ENCODE data around the gene SLC22A31. TPM values are rescaled to one million over a fixed set of nuclear protein-coding genes. Genes with fewer than 3 reads are reported as not detected.

Gene SLC22A31
- total RNA-seq, 1 donor = not detected

GRCh38 chr16:89159850-89160354 is 40.4 kb downstream of the SLC22A31 start:
- Histone ChIP-seq H3K27me3 (ENCODE audit: insufficient read depth, low read length) (no peaks in the 10 kb centered on the region), H3K9me3 (ENCODE audit: low read depth, low read length) (no peaks in the 10 kb centered on the region), H3K4me1 (ENCODE audit: insufficient read depth, low read length) (no peaks in the 10 kb centered on the region), H3K4me3 (ENCODE audit: low read length) (no peak overlapping the region)

- no peaks in the 10 kb centered on the region for H3K27me3 ChIP-seq (ENCODE audit: insufficient read depth, low read length)
- H3K4me3 ChIP-seq (ENCODE audit: low read length) = no peak overlapping the region
- H3K9me3 ChIP-seq (ENCODE audit: low read depth, low read length) = no peaks in the 10 kb centered on the region
- H3K4me1 ChIP-seq (ENCODE audit: insufficient read depth, low read length) = no peaks in the 10 kb centered on the region
Measured at GRCh38 chr16:89159066-89159849, 41.1 kb downstream of the SLC22A31 start.

- Histone ChIP-seq H3K27me3 (ENCODE audit: insufficient read depth, low read length) (no peaks in the 10 kb centered on the region), H3K9me3 (ENCODE audit: low read depth, low read length) (no peaks in the 10 kb centered on the region), H3K4me3 (ENCODE audit: low read length) (no peak overlapping the region), H3K4me1 (ENCODE audit: insufficient read depth, low read length) (no peaks in the 10 kb centered on the region)
Measured at GRCh38 chr16:89157778-89158177, 42.6 kb downstream of the SLC22A31 start.

GRCh38 chr16:89156740-89157645 is 43.3 kb downstream of the SLC22A31 start:
- H3K4me1 ChIP-seq (ENCODE audit: insufficient read depth, low read length) = no peaks in the 10 kb centered on the region
- no peaks in the 10 kb centered on the region for H3K9me3 ChIP-seq (ENCODE audit: low read depth, low read length)
- no peak overlapping the region for H3K4me3 ChIP-seq (ENCODE audit: low read length)
- no peaks in the 10 kb centered on the region for H3K27me3 ChIP-seq (ENCODE audit: insufficient read depth, low read length)

GRCh38 chr16:89155851-89156739 is 44.2 kb downstream of the SLC22A31 start:
- no peaks in the 10 kb centered on the region for H3K4me1 ChIP-seq (ENCODE audit: insufficient read depth, low read length)
- H3K27me3 ChIP-seq (ENCODE audit: insufficient read depth, low read length) = no peaks in the 10 kb centered on the region
- no peak overlapping the region for H3K4me3 ChIP-seq (ENCODE audit: low read length)
- no peaks in the 10 kb centered on the region for H3K9me3 ChIP-seq (ENCODE audit: low read depth, low read length)

GRCh38 chr16:89155184-89155679 is 45.1 kb downstream of the SLC22A31 start:
- Histone ChIP-seq H3K9me3 (ENCODE audit: low read depth, low read length) (no peaks in the 10 kb centered on the region), H3K4me1 (ENCODE audit: insufficient read depth, low read length) (no peaks in the 10 kb centered on the region), H3K27me3 (ENCODE audit: insufficient read depth, low read length) (no peaks in the 10 kb centered on the region), H3K4me3 (ENCODE audit: low read length) (no peak overlapping the region)

- no peaks in the 10 kb centered on the region for H3K27me3 ChIP-seq (ENCODE audit: insufficient read depth, low read length)
- no peaks in the 10 kb centered on the region for H3K9me3 ChIP-seq (ENCODE audit: low read depth, low read length)
- no peaks in the 10 kb centered on the region for H3K4me1 ChIP-seq (ENCODE audit: insufficient read depth, low read length)
- H3K4me3 ChIP-seq (ENCODE audit: low read length) = no peak overlapping the region
Measured at GRCh38 chr16:89154390-89155183, 45.8 kb downstream of the SLC22A31 start.

GRCh38 chr16:89153848-89154271 is 46.5 kb downstream of the SLC22A31 start:
- H3K4me1 ChIP-seq (ENCODE audit: insufficient read depth, low read length) = no peaks in the 10 kb centered on the region
- H3K4me3 ChIP-seq (ENCODE audit: low read length) = no peak overlapping the region
- no peaks in the 10 kb centered on the region for H3K9me3 ChIP-seq (ENCODE audit: low read depth, low read length)
- no peaks in the 10 kb centered on the region for H3K27me3 ChIP-seq (ENCODE audit: insufficient read depth, low read length)

GRCh38 chr16:89152831-89153700 is 47.3 kb downstream of the SLC22A31 start:
- Histone ChIP-seq H3K27me3 (ENCODE audit: insufficient read depth, low read length) (no peaks in the 10 kb centered on the region), H3K9me3 (ENCODE audit: low read depth, low read length) (no peaks in the 10 kb centered on the region), H3K4me3 (ENCODE audit: low read length) (no peak overlapping the region), H3K4me1 (ENCODE audit: insufficient read depth, low read length) (no peaks in the 10 kb centered on the region)

GRCh38 chr16:89150981-89151380 is 49.4 kb downstream of the SLC22A31 start:
- H3K27me3 ChIP-seq (ENCODE audit: insufficient read depth, low read length) = no peaks in the 10 kb centered on the region
- H3K9me3 ChIP-seq (ENCODE audit: low read depth, low read length) = no peaks in the 10 kb centered on the region
- H3K4me3 ChIP-seq (ENCODE audit: low read length) = no peak overlapping the region
- H3K4me1 ChIP-seq (ENCODE audit: insufficient read depth, low read length) = no peaks in the 10 kb centered on the region

GRCh38 chr16:89150090-89150835 is 50.1 kb downstream of the SLC22A31 start:
- H3K4me3 ChIP-seq (ENCODE audit: low read length) = no peak overlapping the region
- H3K4me1 ChIP-seq (ENCODE audit: insufficient read depth, low read length) = no peaks in the 10 kb centered on the region
- no peaks in the 10 kb centered on the region for H3K9me3 ChIP-seq (ENCODE audit: low read depth, low read length)
- no peaks in the 10 kb centered on the region for H3K27me3 ChIP-seq (ENCODE audit: insufficient read depth, low read length)

GRCh38 chr16:89149386-89149785 is 51.0 kb downstream of the SLC22A31 start:
- H3K4me1 ChIP-seq (ENCODE audit: insufficient read depth, low read length) = no peaks in the 10 kb centered on the region
- H3K9me3 ChIP-seq (ENCODE audit: low read depth, low read length) = no peaks in the 10 kb centered on the region
- no peaks in the 10 kb centered on the region for H3K27me3 ChIP-seq (ENCODE audit: insufficient read depth, low read length)
- H3K4me3 ChIP-seq (ENCODE audit: low read length) = no peak overlapping the region

Measured in mononuclear cell (primary cell).